RWPE1 (cell line): Measurements from ENCODE around the gene BAIAP2.

Experiments
- CTCF ChIA-PET: fragments of 350-600 bp; sonication (Branson Sonifier 250); formaldehyde crosslinking; extraction: SDS; loops from one replicate; lab custom pipeline; 2021; lab: Yijun Ruan, JAX
- POLR2A ChIA-PET: fragments of 400-600 bp; formaldehyde crosslinking; extraction: SDS; loops from one replicate; lab custom pipeline; 2020; ENCODE audit warnings: antibody characterized with exemption; ENCODE audit not compliant: low non-redundant PET; lab: Yijun Ruan, JAX
- DNase-seq: peaks from one replicate; pipeline ENCODE4 v3.0.0; 2012; ENCODE audit warnings: low spot score
- H3K27ac ChIP-seq: fragments of 450-650 bp; 2 replicates; pipeline ENCODE4 v1.5.1; 2017
- CTCF ChIP-seq: fragments of 450-650 bp; conservative IDR thresholded peaks from 2 replicates; pipeline ENCODE4 v1.5.1; 2017; ENCODE audit warnings: low read depth, mild to moderate bottlenecking

BAIAP2 gene

GRCh38 chr17:81164371-81165245 lies 129.7 kb downstream of the BAIAP2 start:
- DNase-seq, result no peak
- ChIA-PET POLR2A (no interaction called here), CTCF (no interaction called here)
- H3K27ac ChIP-seq, result no peak overlapping the region
- TF ChIP-seq CTCF, result no peak

DNA sequence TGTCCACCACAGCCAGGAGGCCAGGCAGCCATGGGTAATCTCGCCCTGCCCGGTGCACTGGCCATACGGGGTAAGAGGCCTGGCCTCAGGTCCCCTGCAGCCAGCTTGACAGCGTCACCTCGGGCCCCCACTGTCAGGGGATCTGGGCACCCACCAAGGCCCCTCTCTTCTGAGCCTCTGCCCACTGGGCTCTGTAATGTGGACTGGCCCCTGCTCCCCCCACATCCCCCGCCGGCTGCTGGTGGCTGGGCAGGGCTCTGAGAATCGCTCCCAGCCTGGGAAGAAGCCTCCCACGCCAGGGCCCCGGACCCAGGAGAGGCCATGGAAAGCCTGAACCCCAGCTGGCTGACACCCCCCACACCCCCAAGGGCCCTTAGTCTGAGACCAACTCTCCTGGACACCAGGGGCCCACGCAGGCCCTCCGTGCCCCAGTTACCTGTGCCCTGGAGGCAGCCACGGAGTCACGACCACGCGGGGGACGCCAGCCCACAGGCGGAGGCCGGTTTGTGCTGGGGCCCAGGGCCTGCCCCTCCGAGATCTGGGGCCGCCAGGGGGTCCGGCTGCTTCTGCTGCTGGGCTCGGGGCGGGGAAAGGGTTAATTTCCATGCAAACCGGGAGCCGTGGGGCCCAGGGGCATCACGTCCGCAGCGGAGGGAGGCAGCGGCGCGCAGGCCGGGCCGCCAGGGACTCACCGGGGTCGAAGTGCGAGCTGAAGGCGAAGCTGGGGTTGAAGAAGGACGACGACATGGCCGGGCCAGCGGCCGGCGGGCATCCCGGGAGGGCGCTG lies 130.5 kb downstream of the BAIAP2 start, which contains the start of gene PVALEF:
Gene PVALEF, plus strand, starts transcription at position 262 of the 787 bp plus-strand sequence. CDS start 15,720 bp downstream, outside the sequence.
- no peak within 1 kb of the TSS for H3K27ac ChIP-seq
- CTCF ChIA-PET, result no interaction called here

GRCh38 chr17:81166033-81166492 lies 131.1 kb downstream of the BAIAP2 start, which contains the start of gene AATK:
TSS of gene AATK (minus strand) at chr17:81166221. CDS start at chr17:81165992, 229 bp downstream.
- no peak for TF ChIP-seq CTCF
- CTCF ChIA-PET, result no interaction called here
- no peak within 1 kb of the TSS for H3K27ac ChIP-seq
- no peak for DNase-seq
- POLR2A ChIA-PET, result interaction anchor here (0.7 kb wide), 1 partner anchor 20 kb away, joined by 3 read pairs; no protein-coding TSS in a partner anchor

More for the DNA sequence above, 130.5 kb downstream of the BAIAP2 start, which contains the start of gene PVALEF:
- TF ChIP-seq CTCF, result no peak
- DNase-seq, result no peak
- POLR2A ChIA-PET, result interaction anchor here (0.7 kb wide), 1 partner anchor 19 kb away, joined by 3 read pairs; no protein-coding TSS in a partner anchor
